Fibroblast of skin of scalp (primary cell): Measurements from ENCODE around the gene SERPINF2.
"Not testable (repeated sequence)": the region's sequence is repeated elsewhere in the genome, so short reads cannot be mapped to it uniquely, and the experiment has no call there.

Experiments used
- DNase-seq: peaks from one replicate; pipeline ENCODE4 v3.0.0-alpha.2; 2013

SERPINF2 gene

GRCh38 chr17:1762901-1763898 lies 20.5 kb downstream of the SERPINF2 start:
- DNase-seq: peak; percentile 80

- DNase-seq: peak; percentile 67
These were observed 21.6 kb downstream of the SERPINF2 start for GRCh38 chr17:1764284-1764683.

- DNase-seq: not testable (repeated sequence)
These were observed 22.0 kb downstream of the SERPINF2 start for GRCh38 chr17:1764705-1765104.

GRCh38 chr17:1765576-1765975 lies 22.9 kb downstream of the SERPINF2 start:
- no peak for DNase-seq

- DNase-seq: no peak
These were observed 23.9 kb downstream of the SERPINF2 start for GRCh38 chr17:1766382-1767135.

GRCh38 chr17:1767358-1767757 lies 24.7 kb downstream of the SERPINF2 start:
- DNase-seq: no peak

- DNase-seq: no peak
These were observed 27.3 kb downstream of the SERPINF2 start for GRCh38 chr17:1769822-1770477.

GRCh38 chr17:1773000-1773695 lies 30.5 kb downstream of the SERPINF2 start:
- peak; percentile 13 for DNase-seq

- DNase-seq: no peak
These were observed 31.1 kb downstream of the SERPINF2 start for GRCh38 chr17:1773696-1774181.

GRCh38 chr17:1774390-1775176 lies 31.9 kb downstream of the SERPINF2 start:
- DNase-seq: no peak

- no peak for DNase-seq
These were observed 33.7 kb downstream of the SERPINF2 start for GRCh38 chr17:1776328-1776727.

- no peak for DNase-seq
These were observed 34.2 kb downstream of the SERPINF2 start for GRCh38 chr17:1776857-1777256.

- DNase-seq: peak; percentile 95
These were observed 37.0 kb downstream of the SERPINF2 start for GRCh38 chr17:1779571-1780131.

- DNase-seq: no peak
These were observed 39.5 kb downstream of the SERPINF2 start for GRCh38 chr17:1782171-1782567.

- no peak for DNase-seq
These were observed 40.6 kb downstream of the SERPINF2 start for GRCh38 chr17:1783271-1783670.

- DNase-seq: peak; percentile 63
These were observed 41.4 kb downstream of the SERPINF2 start for GRCh38 chr17:1783834-1784611.

- DNase-seq: no peak
These were observed 43.3 kb downstream of the SERPINF2 start for GRCh38 chr17:1785930-1786329.

GRCh38 chr17:1786708-1787107 lies 44.0 kb downstream of the SERPINF2 start:
- no peak for DNase-seq

- peak; percentile 88 for DNase-seq
These were observed 44.7 kb downstream of the SERPINF2 start for GRCh38 chr17:1787301-1787902.

- DNase-seq: no peak
These were observed 47.3 kb downstream of the SERPINF2 start for GRCh38 chr17:1789936-1790335.
